EL (cell line): ENCODE measurements around the gene CPED1.
A peak's percentile ranks its signal among the peaks of the same experiment; 100 is the strongest.
"Not testable (repeated sequence)": the region's sequence is repeated elsewhere in the genome, so short reads cannot be mapped to it uniquely, and the experiment has no call there.

Experiments used
- DNase-seq: peaks from one replicate; pipeline ENCODE4 v3.0.0-alpha.2; 2016

The CPED1 gene

GRCh38 chr7:121300685-121301420 lies 312.3 kb downstream of the CPED1 start:
- DNase-seq = no peak

- DNase-seq = peak; percentile 38
Measured at GRCh38 chr7:121301446-121302213, 313.1 kb downstream of the CPED1 start.

- peak; percentile 93 for DNase-seq
Measured at GRCh38 chr7:121302214-121302745, 313.8 kb downstream of the CPED1 start.

- no peak for DNase-seq
Measured at GRCh38 chr7:121303422-121304101, 315.1 kb downstream of the CPED1 start.

- DNase-seq = no peak
Measured at GRCh38 chr7:121304102-121304658, 315.7 kb downstream of the CPED1 start.

- peak; percentile 67 for DNase-seq
Measured at GRCh38 chr7:121305109-121305508, 316.6 kb downstream of the CPED1 start.

GRCh38 chr7:121306565-121306964 lies 318.1 kb downstream of the CPED1 start:
- DNase-seq = no peak

- DNase-seq = no peak
Measured at GRCh38 chr7:121307021-121307574, 318.6 kb downstream of the CPED1 start.

- peak; percentile 53 for DNase-seq
Measured at GRCh38 chr7:121313220-121313792, 324.8 kb downstream of the CPED1 start.

- DNase-seq = no peak
Measured at GRCh38 chr7:121313793-121314676, 325.5 kb downstream of the CPED1 start.

GRCh38 chr7:121315170-121315569 lies 326.7 kb downstream of the CPED1 start:
- not testable (repeated sequence) for DNase-seq

- DNase-seq = no peak
Measured at GRCh38 chr7:121322460-121322859, 333.9 kb downstream of the CPED1 start.

- no peak for DNase-seq
Measured at GRCh38 chr7:121323515-121324302, 335.2 kb downstream of the CPED1 start.

- no peak for DNase-seq
Measured at GRCh38 chr7:121327671-121328070, 339.2 kb downstream of the CPED1 start.

- peak; percentile 19 for DNase-seq
Measured at GRCh38 chr7:121328508-121329190, 340.1 kb downstream of the CPED1 start, which contains the start of gene WNT16. Gene WNT16 (plus strand): TSS chr7:121329000. CDS start chr7:121329293, 293 bp downstream.

GRCh38 chr7:121329191-121330052 lies 340.9 kb downstream of the CPED1 start:
- DNase-seq = peak; percentile 30

GRCh38 chr7:121330053-121330833 lies 341.7 kb downstream of the CPED1 start:
- peak; percentile 37 for DNase-seq

GRCh38 chr7:121331048-121331447 lies 342.5 kb downstream of the CPED1 start:
- DNase-seq = no peak
